ENCODE data around the gene CD300E.
"Not testable (repeated sequence)": the region's sequence is repeated elsewhere in the genome, so short reads cannot be mapped to it uniquely, and the experiment has no call there.

- TF ChIP-seq POLR2A, CTCF (IDR thresholded peaks at IDR 0.05): not testable (repeated sequence)
Observed at GRCh38 chr17:74636541-74637085, 13.1 kb upstream of the CD300E start.

Data from lower leg skin (tissue), 3 donors.